ENCODE data around the gene CDC14C. TPM values are rescaled to one million over a fixed set of nuclear protein-coding genes. Genes with fewer than 3 reads are reported as not detected.
"Not testable (repeated sequence)": the region's sequence is repeated elsewhere in the genome, so short reads cannot be mapped to it uniquely, and the experiment has no call there.

The CDC14C gene
- total RNA-seq, 4 donors from 2014 or later: not detected

DNA sequence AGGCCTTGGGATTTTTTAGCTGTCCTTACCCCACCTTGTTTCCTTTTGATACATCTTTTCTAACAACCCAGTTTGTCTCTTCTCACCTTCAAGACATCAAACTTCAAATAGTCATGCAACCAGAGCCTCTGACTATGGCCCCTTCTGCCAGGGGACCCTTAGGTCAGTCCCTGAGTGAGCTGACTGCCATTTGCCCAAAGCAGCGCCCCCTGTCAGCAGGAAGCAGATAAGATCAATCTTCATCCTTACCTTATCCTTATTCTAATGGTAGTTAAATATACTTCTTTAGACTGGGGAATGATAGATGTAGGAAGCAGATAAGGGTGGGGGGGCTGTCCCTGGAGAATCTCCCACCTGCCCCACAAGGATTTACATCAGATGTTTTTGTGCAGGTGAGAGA, 29.8 kb upstream of the CDC14C start:
- TF ChIP-seq EP300 (IDR thresholded peaks at IDR 0.05) (no peak), POLR2AphosphoS5 (IDR thresholded peaks at IDR 0.05) (no peak)
- no peaks in the 10 kb centered on the region for H3K36me3 ChIP-seq
- H3K4me1 ChIP-seq: no peaks in the 10 kb centered on the region
- DNase-seq (ENCODE audit: extremely low spot score): no peak
- H3K27me3 ChIP-seq: no peaks in the 10 kb centered on the region
- intact Hi-C loops (cut with DNase I): no loop called here
- WGBS: 83% methylated on average over 1 of the region's 1 CpG
- no peak overlapping the region for H3K27ac ChIP-seq (replicated peaks in 1 of 4)
- H3K9me3 ChIP-seq: peaks cover 0 to 18% (median 3%) of the 10 kb centered on the region in 4 donors
- H3K4me3 ChIP-seq: no peak overlapping the region

DNA sequence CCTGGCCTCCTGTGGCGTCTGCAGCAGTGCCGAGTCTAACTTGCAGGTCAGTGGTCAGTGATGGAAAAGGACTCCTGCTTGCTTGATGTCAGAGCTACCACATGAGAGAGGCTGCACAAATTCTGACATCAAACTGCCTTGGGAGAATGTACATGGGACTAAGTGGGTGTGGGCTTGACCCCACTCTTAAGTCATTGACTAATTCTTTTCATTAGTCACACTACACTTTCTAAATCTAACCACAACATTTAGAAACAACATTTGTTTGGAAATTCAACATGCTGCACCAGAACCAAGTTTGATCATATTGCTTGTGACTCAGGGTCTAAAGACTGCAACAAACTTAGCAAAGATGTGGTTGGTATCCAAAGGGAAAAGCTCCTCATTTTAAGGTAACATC, 24.4 kb upstream of the CDC14C start:
- TF ChIP-seq, protein P1, sequence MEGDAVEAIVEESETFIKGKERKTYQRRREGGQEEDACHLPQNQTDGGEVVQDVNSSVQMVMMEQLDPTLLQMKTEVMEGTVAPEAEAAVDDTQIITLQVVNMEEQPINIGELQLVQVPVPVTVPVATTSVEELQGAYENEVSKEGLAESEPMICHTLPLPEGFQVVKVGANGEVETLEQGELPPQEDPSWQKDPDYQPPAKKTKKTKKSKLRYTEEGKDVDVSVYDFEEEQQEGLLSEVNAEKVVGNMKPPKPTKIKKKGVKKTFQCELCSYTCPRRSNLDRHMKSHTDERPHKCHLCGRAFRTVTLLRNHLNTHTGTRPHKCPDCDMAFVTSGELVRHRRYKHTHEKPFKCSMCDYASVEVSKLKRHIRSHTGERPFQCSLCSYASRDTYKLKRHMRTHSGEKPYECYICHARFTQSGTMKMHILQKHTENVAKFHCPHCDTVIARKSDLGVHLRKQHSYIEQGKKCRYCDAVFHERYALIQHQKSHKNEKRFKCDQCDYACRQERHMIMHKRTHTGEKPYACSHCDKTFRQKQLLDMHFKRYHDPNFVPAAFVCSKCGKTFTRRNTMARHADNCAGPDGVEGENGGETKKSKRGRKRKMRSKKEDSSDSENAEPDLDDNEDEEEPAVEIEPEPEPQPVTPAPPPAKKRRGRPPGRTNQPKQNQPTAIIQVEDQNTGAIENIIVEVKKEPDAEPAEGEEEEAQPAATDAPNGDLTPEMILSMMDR (IDR thresholded peaks at IDR 0.05): no peak
- no peak for TF ChIP-seq EP300 (IDR thresholded peaks at IDR 0.05)
- TF ChIP-seq POLR2AphosphoS5 (IDR thresholded peaks at IDR 0.05): no peak
- TF ChIP-seq POLR2A (IDR thresholded peaks at IDR 0.05; ENCODE audit: low read depth): no peak
- intact Hi-C loops (cut with DNase I): no loop called here
- WGBS: 95% methylated on average over 2 of the region's 2 CpGs

DNA sequence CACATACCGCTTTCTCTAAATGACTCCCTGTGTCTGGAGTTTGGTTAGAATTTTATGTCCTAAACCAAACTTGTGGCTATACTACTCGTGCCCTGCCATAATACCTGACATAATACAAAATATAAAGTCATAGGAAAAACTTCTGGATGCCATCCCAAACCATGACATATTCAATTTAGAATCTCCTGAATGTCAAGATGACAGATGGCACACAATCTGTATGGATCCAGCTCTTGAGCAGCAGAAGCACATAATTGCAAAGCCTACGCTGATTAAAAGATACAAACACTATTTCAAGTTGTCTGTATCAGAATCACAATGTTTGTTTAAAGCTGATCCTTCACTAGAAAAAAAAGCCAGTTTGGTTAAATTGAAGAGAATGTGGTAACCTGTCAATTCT, 22.4 kb upstream of the CDC14C start:
- no peak overlapping the region for H3K4me3 ChIP-seq
- intact Hi-C loops (cut with DNase I): no loop called here
- TF ChIP-seq POLR2A (IDR thresholded peaks at IDR 0.05; ENCODE audit: low read depth) (no peak), POLR2AphosphoS5 (IDR thresholded peaks at IDR 0.05) (no peak), EP300 (IDR thresholded peaks at IDR 0.05) (no peak)
- TF ChIP-seq, protein P1 (IDR thresholded peaks at IDR 0.05): no peak

More for the DNA sequence above, 24.4 kb upstream of the CDC14C start:
- Histone ChIP-seq H3K9me3 (no peaks in the 10 kb centered on the region), H3K4me3 (no peak overlapping the region), H3K4me1 (no peaks in the 10 kb centered on the region), H3K36me3 (no peaks in the 10 kb centered on the region), H3K27me3 (no peaks in the 10 kb centered on the region), H3K27ac (replicated peaks in 1 of 4) (no peak overlapping the region)
- no peak for DNase-seq (ENCODE audit: extremely low spot score)

DNA sequence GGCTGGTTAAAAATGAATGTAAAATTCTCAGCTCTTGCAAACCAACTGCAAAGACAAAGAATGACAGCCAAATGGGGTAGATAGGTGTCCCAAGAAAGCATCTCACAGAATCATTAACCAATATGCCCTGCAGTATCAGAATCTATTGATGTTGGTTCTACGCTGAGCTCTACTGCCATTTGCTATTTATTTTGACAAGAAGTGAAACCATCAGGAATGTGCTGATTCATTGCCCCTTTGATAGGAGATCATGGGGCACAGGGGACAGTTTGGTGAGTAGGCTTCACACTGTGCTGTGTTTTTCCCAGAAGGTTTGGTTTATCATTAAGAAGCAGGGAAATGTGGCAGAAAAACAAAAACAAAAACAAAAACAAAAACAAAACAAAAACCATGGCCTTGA, 19.4 kb upstream of the CDC14C start:
- DNase-seq (ENCODE audit: extremely low spot score): no peak
- no peaks in the 10 kb centered on the region for H3K27me3 ChIP-seq
- TF ChIP-seq EP300 (IDR thresholded peaks at IDR 0.05) (no peak), POLR2A (IDR thresholded peaks at IDR 0.05; ENCODE audit: low read depth) (no peak), POLR2AphosphoS5 (IDR thresholded peaks at IDR 0.05) (no peak)
- H3K4me3 ChIP-seq: no peak overlapping the region
- H3K36me3 ChIP-seq: no peaks in the 10 kb centered on the region
- WGBS: 39% methylated on average over 1 of the region's 1 CpG
- H3K27ac ChIP-seq (replicated peaks in 1 of 4): no peak overlapping the region
- H3K4me1 ChIP-seq: no peaks in the 10 kb centered on the region
- H3K9me3 ChIP-seq: no peaks in the 10 kb centered on the region
- intact Hi-C loops (cut with DNase I): no loop called here

More for the DNA sequence above, 22.4 kb upstream of the CDC14C start:
- no peaks in the 10 kb centered on the region for H3K27me3 ChIP-seq
- H3K4me1 ChIP-seq: no peaks in the 10 kb centered on the region
- no peaks in the 10 kb centered on the region for H3K36me3 ChIP-seq
- no peak for DNase-seq (ENCODE audit: extremely low spot score)
- WGBS: 81% methylated on average over 3 of the region's 3 CpGs
- no peaks in the 10 kb centered on the region for H3K9me3 ChIP-seq
- H3K27ac ChIP-seq (replicated peaks in 1 of 4): no peak overlapping the region

DNA sequence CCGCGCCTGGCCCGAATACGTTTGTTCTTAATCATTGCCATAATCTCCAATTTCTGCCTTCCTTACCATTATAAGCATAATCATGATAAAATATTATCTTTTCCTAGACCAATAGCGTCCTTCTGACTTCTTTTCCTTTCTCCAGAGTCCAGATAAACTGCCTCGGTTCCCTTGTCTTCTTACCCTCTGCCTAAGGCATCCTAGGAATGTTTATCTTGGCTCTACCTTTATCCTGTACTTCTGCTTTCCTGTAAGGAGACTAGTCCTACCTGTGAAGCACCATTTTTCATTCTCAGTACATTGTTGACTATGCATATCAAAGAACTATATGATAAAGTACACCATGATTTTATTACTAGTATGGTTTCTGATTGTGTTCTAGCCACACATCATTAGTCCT, 18.7 kb upstream of the CDC14C start:
- 80% methylated on average over 6 of the region's 6 CpGs for WGBS
- H3K36me3 ChIP-seq; intact Hi-C loops (cut with DNase I); H3K27ac ChIP-seq (replicated peaks in 1 of 4); H3K4me3 ChIP-seq; DNase-seq (ENCODE audit: extremely low spot score); H3K9me3 ChIP-seq; H3K4me1 ChIP-seq; H3K27me3 ChIP-seq: not testable (repeated sequence)

DNA sequence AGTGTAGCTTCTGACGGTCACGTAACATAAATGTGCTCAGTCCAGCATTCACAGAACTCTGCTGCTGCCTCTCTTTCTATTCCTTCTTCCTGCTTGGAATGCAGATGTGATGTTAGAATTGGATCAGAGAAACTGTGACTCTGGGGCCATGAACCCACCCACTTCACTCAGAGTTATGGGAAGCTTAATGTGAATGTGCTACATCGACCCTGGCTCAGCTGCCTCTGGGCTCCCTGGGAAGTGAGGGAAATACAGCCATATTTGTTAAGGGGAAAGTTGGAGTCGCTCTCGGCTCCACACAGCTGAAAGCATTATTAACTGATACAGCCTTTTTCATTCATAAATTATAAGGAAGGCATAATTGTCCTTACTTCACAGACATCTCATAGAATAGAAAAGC, 14.5 kb upstream of the CDC14C start:
- DNase-seq (ENCODE audit: extremely low spot score); H3K4me3 ChIP-seq; H3K9me3 ChIP-seq; H3K27ac ChIP-seq (replicated peaks in 1 of 4); H3K36me3 ChIP-seq; intact Hi-C loops (cut with DNase I); H3K4me1 ChIP-seq; H3K27me3 ChIP-seq: not testable (repeated sequence)
- WGBS: 84% methylated on average over 5 of the region's 5 CpGs

DNA sequence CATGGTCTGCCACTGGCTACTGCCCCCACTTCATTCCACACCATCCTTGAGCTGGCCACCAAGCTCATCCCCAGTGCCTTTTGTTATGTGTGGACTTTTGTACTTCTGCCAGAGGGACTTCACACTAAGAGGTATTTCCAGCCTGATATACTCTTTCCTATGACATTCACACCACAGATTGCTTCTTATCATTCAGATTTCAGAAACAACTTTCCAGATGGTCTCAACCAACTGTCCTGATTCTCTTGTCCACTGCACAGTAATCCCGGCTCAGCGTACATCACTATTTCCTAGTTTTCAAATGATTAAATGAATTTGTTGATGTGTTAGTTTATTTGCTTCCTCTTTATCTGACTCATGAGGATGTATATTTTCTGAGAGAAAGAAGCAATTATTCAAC, 7.1 kb downstream of the CDC14C start:
- intact Hi-C loops (cut with DNase I): no loop called here
- Histone ChIP-seq H3K27me3 (no peaks in the 10 kb centered on the region), H3K4me3 (no peak overlapping the region), H3K9me3 (no peaks in the 10 kb centered on the region), H3K27ac (replicated peaks in 1 of 4) (no peak overlapping the region), H3K36me3 (no peaks in the 10 kb centered on the region), H3K4me1 (no peaks in the 10 kb centered on the region)
- DNase-seq (ENCODE audit: extremely low spot score): no peak
- TF ChIP-seq EP300 (IDR thresholded peaks at IDR 0.05) (no peak), POLR2A (IDR thresholded peaks at IDR 0.05; ENCODE audit: low read depth) (no peak)
- TF ChIP-seq, protein P1 (IDR thresholded peaks at IDR 0.05): no peak
- 98% methylated on average over 2 of the region's 2 CpGs for WGBS

Data from esophagus muscularis mucosa (tissue), 4 donors.